Measurements from ENCODE around the gene RAPGEF4. TPM values are rescaled to one million over a fixed set of nuclear protein-coding genes. Genes with fewer than 3 reads are reported as not detected.

The RAPGEF4 gene
- total RNA-seq, 4 donors from 2014 or later = 16.1 to 26.2 (median 21.3) TPM

DNA sequence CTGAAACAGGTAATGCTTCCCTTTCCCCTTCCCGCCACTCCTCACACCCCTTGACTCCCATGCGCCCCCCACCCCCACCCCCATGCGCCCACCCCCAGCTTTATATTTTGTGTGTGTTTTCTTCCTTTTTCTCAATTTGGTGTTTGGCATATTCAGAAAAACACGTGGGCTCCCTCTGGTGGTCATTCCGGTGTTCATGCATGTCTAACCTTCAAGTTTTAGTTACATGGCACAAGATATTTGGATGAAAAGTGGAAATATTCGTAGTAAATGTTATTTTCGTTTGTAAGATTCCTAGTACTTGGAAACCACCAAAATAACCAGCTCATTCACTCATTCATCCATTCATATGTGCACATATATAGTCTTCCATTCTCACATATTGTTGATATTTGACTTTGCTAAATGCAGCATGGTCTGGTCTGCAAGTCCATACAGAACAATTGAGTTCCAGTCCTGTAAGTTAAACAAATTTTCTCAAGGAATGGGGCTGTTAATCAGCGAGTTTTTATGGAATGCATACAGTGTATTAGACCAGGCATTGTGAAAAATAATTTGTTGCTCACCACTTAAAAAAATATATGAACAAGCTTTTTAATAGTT lies 196.4 kb downstream of the RAPGEF4 start:
- intact Hi-C loops (cut with DNase I; ENCODE audit: low total_unique reads) = loop anchor here (10.0 kb wide), 1 partner anchor 127 kb away; no protein-coding TSS in a partner anchor
- no peaks in the 10 kb centered on the region for H3K27me3 ChIP-seq
- no peaks in the 10 kb centered on the region for H3K36me3 ChIP-seq
- no peaks in the 10 kb centered on the region for H3K4me1 ChIP-seq
- DNase-seq = peak; percentile 49 to 70
- H3K4me3 ChIP-seq = no peak overlapping the region
- peak overlapping the region; percentile 22 to 73 for H3K27ac ChIP-seq
- no peaks in the 10 kb centered on the region for H3K9me3 ChIP-seq
- TF ChIP-seq POLR2A (IDR thresholded peaks at IDR 0.05) = no peak
- TF ChIP-seq, protein P1, sequence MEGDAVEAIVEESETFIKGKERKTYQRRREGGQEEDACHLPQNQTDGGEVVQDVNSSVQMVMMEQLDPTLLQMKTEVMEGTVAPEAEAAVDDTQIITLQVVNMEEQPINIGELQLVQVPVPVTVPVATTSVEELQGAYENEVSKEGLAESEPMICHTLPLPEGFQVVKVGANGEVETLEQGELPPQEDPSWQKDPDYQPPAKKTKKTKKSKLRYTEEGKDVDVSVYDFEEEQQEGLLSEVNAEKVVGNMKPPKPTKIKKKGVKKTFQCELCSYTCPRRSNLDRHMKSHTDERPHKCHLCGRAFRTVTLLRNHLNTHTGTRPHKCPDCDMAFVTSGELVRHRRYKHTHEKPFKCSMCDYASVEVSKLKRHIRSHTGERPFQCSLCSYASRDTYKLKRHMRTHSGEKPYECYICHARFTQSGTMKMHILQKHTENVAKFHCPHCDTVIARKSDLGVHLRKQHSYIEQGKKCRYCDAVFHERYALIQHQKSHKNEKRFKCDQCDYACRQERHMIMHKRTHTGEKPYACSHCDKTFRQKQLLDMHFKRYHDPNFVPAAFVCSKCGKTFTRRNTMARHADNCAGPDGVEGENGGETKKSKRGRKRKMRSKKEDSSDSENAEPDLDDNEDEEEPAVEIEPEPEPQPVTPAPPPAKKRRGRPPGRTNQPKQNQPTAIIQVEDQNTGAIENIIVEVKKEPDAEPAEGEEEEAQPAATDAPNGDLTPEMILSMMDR (IDR thresholded peaks at IDR 0.05) = peak; percentile 72 to 80 (median 72)

DNA sequence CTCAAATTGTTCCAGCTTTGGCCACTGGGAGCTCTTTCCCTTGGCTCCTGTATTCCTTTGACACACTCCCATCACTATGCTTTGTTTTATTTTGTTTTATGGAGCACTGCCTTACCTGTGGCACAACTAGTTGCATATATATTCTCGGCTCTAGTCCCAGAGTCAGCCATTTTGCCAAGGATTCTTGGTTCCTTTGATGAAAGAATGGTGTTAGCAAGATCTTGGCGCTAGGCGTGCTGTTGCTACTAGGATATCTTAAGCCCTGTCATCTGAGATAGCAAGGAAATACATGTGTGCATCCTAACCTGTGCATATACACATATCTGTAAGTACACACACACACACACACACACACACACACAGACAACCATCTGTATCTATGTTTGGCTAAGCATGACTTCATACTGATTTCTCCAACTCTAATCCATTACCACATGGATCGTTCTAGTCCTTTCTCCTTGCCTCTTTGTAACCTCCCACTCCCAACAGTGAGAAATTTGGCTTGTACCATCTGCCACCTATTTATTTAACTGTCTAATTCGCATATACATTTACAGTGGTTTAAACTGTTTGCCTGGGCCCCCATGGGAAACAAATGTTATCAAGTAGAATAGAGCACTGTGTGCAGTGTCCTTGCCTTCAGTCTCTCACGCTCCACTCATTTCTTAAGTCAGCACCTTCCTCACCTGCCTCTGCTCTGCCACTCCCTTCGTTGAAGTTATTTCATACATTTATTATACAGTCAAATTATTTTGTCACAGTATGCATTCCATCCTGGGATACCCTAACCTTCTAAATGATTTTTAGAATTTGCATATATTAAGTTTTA lies 202.5 kb downstream of the RAPGEF4 start:
- no peak overlapping the region for H3K4me3 ChIP-seq
- intact Hi-C loops (cut with DNase I; ENCODE audit: low total_unique reads) = loop anchor here (10.0 kb wide), 1 partner anchor 133 kb away; no protein-coding TSS in a partner anchor
- DNase-seq = no peak
- no peak overlapping the region for H3K27ac ChIP-seq
- no peaks in the 10 kb centered on the region for H3K27me3 ChIP-seq
- H3K4me1 ChIP-seq = no peaks in the 10 kb centered on the region
- H3K36me3 ChIP-seq = no peaks in the 10 kb centered on the region
- no peak for TF ChIP-seq POLR2A (IDR thresholded peaks at IDR 0.05)
- TF ChIP-seq, protein P1 (IDR thresholded peaks at IDR 0.05) = no peak
- no peaks in the 10 kb centered on the region for H3K9me3 ChIP-seq

DNA sequence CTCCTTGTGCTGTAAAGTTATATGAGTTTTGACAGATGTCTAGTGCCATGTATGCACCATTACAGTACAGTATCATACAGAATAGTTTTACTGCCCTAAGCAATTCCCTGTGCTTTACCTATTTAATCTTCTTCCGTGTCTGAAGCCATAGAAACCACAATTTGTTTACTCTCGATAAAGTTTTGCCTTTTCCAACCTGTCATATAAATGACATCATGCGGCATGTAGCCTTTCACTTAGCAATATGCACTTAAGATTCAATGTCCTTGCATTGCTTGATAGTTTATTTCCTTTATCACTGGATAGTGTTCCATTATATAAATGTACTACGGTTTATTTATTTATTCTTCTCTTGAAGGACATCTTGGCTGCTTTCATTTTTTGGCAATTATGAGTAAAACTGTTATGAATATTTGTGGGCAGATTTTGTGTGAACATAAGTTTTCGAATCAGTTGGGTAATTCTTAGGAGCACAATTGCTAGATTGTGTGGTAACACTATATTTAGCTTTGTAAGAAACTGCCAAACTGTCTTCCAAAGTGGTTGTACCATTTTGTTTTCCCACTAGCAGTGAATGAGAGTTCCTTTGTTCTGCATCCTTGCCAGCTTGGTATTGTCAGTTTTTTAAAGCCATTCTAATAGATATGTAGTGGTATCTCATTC lies 203.2 kb downstream of the RAPGEF4 start:
- Histone ChIP-seq H3K4me3 (no peak overlapping the region), H3K27ac (no peak overlapping the region), H3K9me3 (no peaks in the 10 kb centered on the region), H3K27me3 (no peaks in the 10 kb centered on the region), H3K36me3 (no peaks in the 10 kb centered on the region), H3K4me1 (no peaks in the 10 kb centered on the region)
- intact Hi-C loops (cut with DNase I; ENCODE audit: low total_unique reads) = loop anchor here (10.0 kb wide), 1 partner anchor 134 kb away; no protein-coding TSS in a partner anchor
- DNase-seq = no peak
- no peak for TF ChIP-seq POLR2A (IDR thresholded peaks at IDR 0.05)
- TF ChIP-seq, protein P1 (IDR thresholded peaks at IDR 0.05) = no peak

DNA sequence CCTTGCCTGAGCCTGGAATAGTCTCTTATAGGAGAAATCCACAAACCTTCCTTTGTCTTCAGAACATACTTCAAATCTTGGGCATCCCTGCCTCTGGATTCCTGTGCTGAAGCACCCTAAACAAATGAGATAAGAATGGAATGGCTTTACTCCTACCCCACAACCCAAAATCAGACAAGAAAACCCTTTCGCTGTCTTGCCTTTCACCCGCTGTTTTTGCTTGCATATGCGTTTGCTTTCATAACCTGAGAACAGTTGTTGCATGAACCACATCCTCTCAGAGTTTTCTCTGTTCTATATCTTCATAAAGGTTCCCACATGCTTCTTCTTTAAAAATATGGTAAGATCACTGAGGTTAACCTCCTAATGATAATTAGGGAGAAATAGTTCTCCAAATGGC lies 207.9 kb downstream of the RAPGEF4 start:
- no peaks in the 10 kb centered on the region for H3K9me3 ChIP-seq
- H3K27ac ChIP-seq = no peak overlapping the region
- H3K36me3 ChIP-seq = no peaks in the 10 kb centered on the region
- H3K4me1 ChIP-seq = no peaks in the 10 kb centered on the region
- DNase-seq = no peak
- no peak for TF ChIP-seq POLR2A (IDR thresholded peaks at IDR 0.05)
- TF ChIP-seq, protein P1 (IDR thresholded peaks at IDR 0.05) = no peak
- H3K27me3 ChIP-seq = no peaks in the 10 kb centered on the region
- intact Hi-C loops (cut with DNase I; ENCODE audit: low total_unique reads) = no loop called here
- no peak overlapping the region for H3K4me3 ChIP-seq
